Neural progenitor cell (in vitro differentiated cells): ENCODE data around the gene FMR1NB. TPM values are rescaled to one million over a fixed set of nuclear protein-coding genes. Genes with fewer than 3 reads are reported as not detected.

Source experiments
- DNase-seq: peaks from one replicate; pipeline ENCODE4 v3.0.0-alpha.2; 2016; ENCODE audit warnings: low spot score
- H2AFZ ChIP-seq: fragments of 200-600 bp; sonication (generic); replicated peaks from 2 replicates; pipeline ENCODE4 v1.6.1; 2016; ENCODE audit warnings: antibody characterized with exemption
- H3F3A ChIP-seq: fragments of 200-600 bp; sonication (generic); 2 replicates; pipeline ENCODE4 v1.6.1; 2016; ENCODE audit warnings: antibody characterized with exemption, low read depth
- H3K27ac ChIP-seq: fragments of 200-600 bp; sonication (generic); 2 replicates; pipeline ENCODE4 v1.5.1; 2016; ENCODE audit warnings: mild to moderate bottlenecking
- H3K27me3 ChIP-seq: fragments of 200-600 bp; sonication (generic); 2 replicates; pipeline ENCODE4 v1.6.1; 2016; ENCODE audit warnings: mild to moderate bottlenecking, moderate library complexity
- H3K36me3 ChIP-seq: fragments of 200-600 bp; sonication (generic); 2 replicates; pipeline ENCODE4 v1.5.1; 2016
- H3K4me1 ChIP-seq: fragments of 200-600 bp; sonication (generic); 2 replicates; pipeline ENCODE4 v1.6.1; 2016; ENCODE audit warnings: mixed run types
- H3K4me2 ChIP-seq: fragments of 200-600 bp; sonication (generic); 2 replicates; pipeline ENCODE4 v1.6.1; 2016
- H3K4me3 ChIP-seq: fragments of 200-600 bp; sonication (generic); 2 replicates; pipeline ENCODE4 v1.5.1; 2016
- H3K79me2 ChIP-seq: fragments of 200-600 bp; sonication (generic); 2 replicates; pipeline ENCODE4 v1.6.1; 2016; ENCODE audit warnings: low read depth
- H3K9ac ChIP-seq: fragments of 200-600 bp; sonication (generic); 2 replicates; pipeline ENCODE4 v1.6.1; 2016
- H3K9me3 ChIP-seq: fragments of 200-600 bp; sonication (generic); 2 replicates; pipeline ENCODE4 v1.5.1; 2016; ENCODE audit warnings: low read depth
- H4K20me1 ChIP-seq: fragments of 200-600 bp; sonication (generic); 2 replicates; pipeline ENCODE4 v1.6.1; 2016; ENCODE audit warnings: low read depth
- H3K27ac Mint-ChIP-seq: 3 replicates; pipeline ENCODE4 v1.8.0; 2021; ENCODE audit warnings: mixed read lengths
- H3K27me3 Mint-ChIP-seq: 2 replicates; pipeline ENCODE4 v1.8.0; 2022; ENCODE audit warnings: low read depth, mild to moderate bottlenecking, inconsistent platforms, moderate library complexity, mixed read lengths; ENCODE audit not compliant: insufficient read depth
- H3K36me3 Mint-ChIP-seq: 3 replicates; pipeline ENCODE4 v1.8.0; 2021; ENCODE audit warnings: mixed read lengths
- H3K4me1 Mint-ChIP-seq: 3 replicates; pipeline ENCODE4 v1.8.0; 2021; ENCODE audit warnings: mixed read lengths
- H3K4me3 Mint-ChIP-seq: 3 replicates; pipeline ENCODE4 v1.8.0; 2021; ENCODE audit warnings: mild to moderate bottlenecking, moderate library complexity, mixed read lengths
- H3K9me3 Mint-ChIP-seq: 3 replicates; pipeline ENCODE4 v1.8.0; 2020; ENCODE audit warnings: mixed read lengths
- EZH2 ChIP-seq: fragments of 200-600 bp; sonication (generic); IDR thresholded peaks from 2 replicates; pipeline ENCODE4 v1.6.1; 2017; ENCODE audit warnings: antibody characterized with exemption, mild to moderate bottlenecking, moderate library complexity
- EZH2phosphoT487 ChIP-seq: fragments of 200-600 bp; sonication (generic); IDR thresholded peaks from 2 replicates; pipeline ENCODE4 v1.6.1; 2017; ENCODE audit warnings: antibody characterized with exemption
- total RNA-seq: library from RNA; depleted of rRNA; stranded (reverse); fragments of >200 nt; gene quantifications from 2 replicates; pipeline ENCODE4 v1.2.3, GENCODE V29; 2015; ENCODE audit warnings: low replicate concordance
- TF ChIP-seq, protein P1 (sequence below): fragments of 200-600 bp; sonication (generic); IDR thresholded peaks from 2 replicates; pipeline ENCODE4 v1.5.1; 2017; ENCODE audit warnings: antibody characterized with exemption, mild to moderate bottlenecking

The FMR1NB gene
- total RNA-seq, 1 donor from 2014 or later = not detected

DNA sequence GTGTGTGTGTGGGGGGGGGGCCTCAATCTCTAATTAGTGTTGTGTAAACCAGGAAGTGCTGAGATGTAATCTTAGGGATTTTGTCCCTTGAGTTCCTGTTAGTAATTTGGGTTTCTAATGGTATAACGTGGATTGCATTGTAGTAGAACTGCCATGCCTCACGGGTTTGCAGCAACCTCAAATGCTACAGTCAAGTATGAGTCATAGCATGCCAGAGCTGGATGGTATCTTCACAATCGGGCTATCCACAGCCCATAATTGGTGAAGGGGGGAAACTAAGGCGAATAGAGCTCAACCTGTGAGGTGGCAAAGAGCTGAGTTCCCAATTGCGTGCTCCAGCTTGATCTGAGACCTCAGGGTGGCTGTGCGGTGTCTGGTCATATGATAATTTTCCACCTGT is 2.2 kb upstream of the FMR1NB start:
- Histone ChIP-seq H2AFZ (no peak overlapping the region), H3K79me2 (no peaks in the 10 kb centered on the region), H4K20me1 (no peaks in the 10 kb centered on the region), H3K9me3 (no peaks in the 10 kb centered on the region), H3K36me3 (no peaks in the 10 kb centered on the region), H3K4me2 (no peak overlapping the region), H3K4me1 (no peaks in the 10 kb centered on the region), H3K27ac (no peak overlapping the region), H3K4me3 (no peak overlapping the region), H3K27me3 (no peaks in the 10 kb centered on the region), H3K9ac (no peak overlapping the region), H3F3A (no peaks in the 10 kb centered on the region)
- H3K4me3 Mint-ChIP-seq = no peak overlapping the region
- H3K9me3 Mint-ChIP-seq = peaks cover 8% of the 10 kb centered on the region
- H3K27ac Mint-ChIP-seq = no peak overlapping the region
- H3K36me3 Mint-ChIP-seq = no peaks in the 10 kb centered on the region
- no peaks in the 10 kb centered on the region for H3K4me1 Mint-ChIP-seq
- TF ChIP-seq EZH2 (no peak), EZH2phosphoT487 (no peak)
- TF ChIP-seq, protein P1, sequence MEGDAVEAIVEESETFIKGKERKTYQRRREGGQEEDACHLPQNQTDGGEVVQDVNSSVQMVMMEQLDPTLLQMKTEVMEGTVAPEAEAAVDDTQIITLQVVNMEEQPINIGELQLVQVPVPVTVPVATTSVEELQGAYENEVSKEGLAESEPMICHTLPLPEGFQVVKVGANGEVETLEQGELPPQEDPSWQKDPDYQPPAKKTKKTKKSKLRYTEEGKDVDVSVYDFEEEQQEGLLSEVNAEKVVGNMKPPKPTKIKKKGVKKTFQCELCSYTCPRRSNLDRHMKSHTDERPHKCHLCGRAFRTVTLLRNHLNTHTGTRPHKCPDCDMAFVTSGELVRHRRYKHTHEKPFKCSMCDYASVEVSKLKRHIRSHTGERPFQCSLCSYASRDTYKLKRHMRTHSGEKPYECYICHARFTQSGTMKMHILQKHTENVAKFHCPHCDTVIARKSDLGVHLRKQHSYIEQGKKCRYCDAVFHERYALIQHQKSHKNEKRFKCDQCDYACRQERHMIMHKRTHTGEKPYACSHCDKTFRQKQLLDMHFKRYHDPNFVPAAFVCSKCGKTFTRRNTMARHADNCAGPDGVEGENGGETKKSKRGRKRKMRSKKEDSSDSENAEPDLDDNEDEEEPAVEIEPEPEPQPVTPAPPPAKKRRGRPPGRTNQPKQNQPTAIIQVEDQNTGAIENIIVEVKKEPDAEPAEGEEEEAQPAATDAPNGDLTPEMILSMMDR = no peak
- no peaks in the 10 kb centered on the region for H3K27me3 Mint-ChIP-seq
- DNase-seq = no peak

DNA sequence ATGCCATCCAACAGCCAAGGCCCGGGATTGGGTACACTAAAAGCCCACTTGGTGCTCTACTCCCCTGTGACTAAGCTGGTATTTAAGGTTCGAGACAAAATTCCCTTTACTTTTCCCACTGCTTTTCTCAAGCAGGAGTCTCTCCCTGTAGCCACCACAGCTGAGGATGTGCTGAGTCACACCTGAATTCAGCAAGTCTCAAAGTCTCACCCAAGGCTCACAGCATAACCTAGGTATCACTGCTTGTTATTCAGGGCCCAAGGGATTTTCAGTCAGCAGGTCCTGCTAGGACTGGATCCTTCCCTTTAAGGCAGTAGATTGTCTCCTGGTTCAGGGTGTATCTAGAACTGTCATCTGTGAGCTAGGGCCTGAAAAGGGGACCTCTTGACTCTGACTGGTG is 39.2 kb downstream of the FMR1NB start:
- Histone ChIP-seq H3K27ac (no peak overlapping the region), H3K4me1 (no peaks in the 10 kb centered on the region), H2AFZ (no peak overlapping the region), H3F3A (no peaks in the 10 kb centered on the region), H3K4me2 (no peak overlapping the region), H3K27me3 (no peaks in the 10 kb centered on the region), H3K9me3 (peaks cover 8% of the 10 kb centered on the region), H4K20me1 (no peaks in the 10 kb centered on the region), H3K9ac (no peak overlapping the region), H3K4me3 (no peak overlapping the region), H3K79me2 (no peaks in the 10 kb centered on the region), H3K36me3 (no peaks in the 10 kb centered on the region)
- no peaks in the 10 kb centered on the region for H3K36me3 Mint-ChIP-seq
- no peak for DNase-seq
- H3K4me1 Mint-ChIP-seq = no peaks in the 10 kb centered on the region
- H3K9me3 Mint-ChIP-seq = peaks cover 4% of the 10 kb centered on the region
- TF ChIP-seq EZH2 (no peak), EZH2phosphoT487 (no peak)
- TF ChIP-seq, protein P1 = no peak
- no peak overlapping the region for H3K27ac Mint-ChIP-seq
- H3K4me3 Mint-ChIP-seq = no peak overlapping the region
- H3K27me3 Mint-ChIP-seq = no peaks in the 10 kb centered on the region

DNA sequence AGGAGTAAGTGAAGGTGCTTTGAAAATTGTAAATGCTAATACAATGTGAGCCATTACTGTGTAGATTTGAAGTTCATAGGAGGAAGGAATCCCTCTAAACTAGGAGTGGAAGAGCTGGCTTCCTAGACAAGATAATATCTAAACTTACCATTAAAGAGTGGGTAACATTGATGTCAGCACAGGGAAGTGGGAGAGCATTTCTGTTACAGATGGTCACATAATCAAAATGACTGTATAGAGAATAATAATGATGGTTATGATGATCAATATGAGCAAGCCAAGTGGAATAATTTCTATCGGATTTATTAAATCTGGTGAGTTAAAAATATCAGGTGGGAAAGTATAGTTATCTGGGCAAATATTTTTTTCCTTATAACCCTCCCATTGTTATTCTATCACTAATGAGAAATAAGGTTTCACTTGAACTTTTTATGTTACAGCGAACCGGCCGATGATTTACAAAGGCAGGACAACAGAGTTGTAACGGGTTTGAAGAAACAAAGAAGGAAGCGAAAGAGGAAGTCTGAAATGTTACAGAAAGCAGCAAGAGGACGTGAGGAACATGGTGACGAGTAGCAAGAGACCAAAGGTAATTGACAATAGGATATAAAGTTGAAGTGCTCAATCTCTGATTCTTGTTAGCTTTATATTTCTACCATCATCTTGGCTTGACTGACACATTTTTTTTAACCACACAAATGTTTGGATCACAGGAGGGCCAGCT is 43.5 kb downstream of the FMR1NB start:
- Histone ChIP-seq H3K4me1 (no peaks in the 10 kb centered on the region), H3K4me3 (no peak overlapping the region), H3K9me3 (no peaks in the 10 kb centered on the region), H2AFZ (no peak overlapping the region), H3K9ac (no peak overlapping the region), H3K36me3 (no peaks in the 10 kb centered on the region), H3K27me3 (no peaks in the 10 kb centered on the region), H3K79me2 (no peaks in the 10 kb centered on the region), H3F3A (no peaks in the 10 kb centered on the region), H3K4me2 (no peak overlapping the region), H4K20me1 (no peaks in the 10 kb centered on the region), H3K27ac (no peak overlapping the region)
- DNase-seq = no peak
- TF ChIP-seq, protein P1 = no peak
- TF ChIP-seq EZH2phosphoT487 = no peak
- no peak for TF ChIP-seq EZH2
- H3K27me3 Mint-ChIP-seq = no peaks in the 10 kb centered on the region
- H3K27ac Mint-ChIP-seq = no peak overlapping the region
- no peaks in the 10 kb centered on the region for H3K9me3 Mint-ChIP-seq
- H3K36me3 Mint-ChIP-seq = no peaks in the 10 kb centered on the region
- H3K4me1 Mint-ChIP-seq = no peaks in the 10 kb centered on the region
- no peak overlapping the region for H3K4me3 Mint-ChIP-seq
